RCC 7860 (cell line): Measurements from ENCODE around the gene HIVEP1.
A peak's percentile ranks its signal among the peaks of the same experiment; 100 is the strongest.

Experiments used
- DNase-seq: peaks from one replicate; pipeline ENCODE4 v3.0.0-alpha.2; 2015; ENCODE audit warnings: low spot score
- FAIRE-seq: peaks from 2 replicates; lab custom pipeline; 2012; peaks lifted over from hg19 to GRCh38; lab: Jason Lieb, UNC

HIVEP1 gene

GRCh38 chr6:12150812-12151432 lies 138.8 kb downstream of the HIVEP1 start:
- DNase-seq = no peak
- FAIRE-seq = no peak

DNA sequence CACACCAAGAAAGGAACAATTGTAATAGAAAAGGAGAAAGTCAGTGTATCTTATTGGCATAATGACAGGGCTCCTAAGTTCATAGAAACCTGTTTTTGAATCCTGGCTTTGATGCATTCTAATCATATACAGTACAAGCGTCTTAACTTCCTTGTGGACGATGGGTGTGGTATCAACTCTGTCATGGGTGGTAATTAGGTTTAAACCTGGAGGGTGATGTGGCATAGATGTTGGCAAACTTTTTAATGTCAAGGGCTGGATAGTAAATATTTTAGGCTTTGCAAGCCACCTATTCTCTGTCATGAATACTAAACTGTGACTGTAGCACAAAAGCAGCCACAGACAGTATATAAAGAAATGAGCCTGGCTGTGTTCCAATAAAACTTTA lies 139.3 kb downstream of the HIVEP1 start:
- FAIRE-seq (no peak), DNase-seq (no peak)

DNA sequence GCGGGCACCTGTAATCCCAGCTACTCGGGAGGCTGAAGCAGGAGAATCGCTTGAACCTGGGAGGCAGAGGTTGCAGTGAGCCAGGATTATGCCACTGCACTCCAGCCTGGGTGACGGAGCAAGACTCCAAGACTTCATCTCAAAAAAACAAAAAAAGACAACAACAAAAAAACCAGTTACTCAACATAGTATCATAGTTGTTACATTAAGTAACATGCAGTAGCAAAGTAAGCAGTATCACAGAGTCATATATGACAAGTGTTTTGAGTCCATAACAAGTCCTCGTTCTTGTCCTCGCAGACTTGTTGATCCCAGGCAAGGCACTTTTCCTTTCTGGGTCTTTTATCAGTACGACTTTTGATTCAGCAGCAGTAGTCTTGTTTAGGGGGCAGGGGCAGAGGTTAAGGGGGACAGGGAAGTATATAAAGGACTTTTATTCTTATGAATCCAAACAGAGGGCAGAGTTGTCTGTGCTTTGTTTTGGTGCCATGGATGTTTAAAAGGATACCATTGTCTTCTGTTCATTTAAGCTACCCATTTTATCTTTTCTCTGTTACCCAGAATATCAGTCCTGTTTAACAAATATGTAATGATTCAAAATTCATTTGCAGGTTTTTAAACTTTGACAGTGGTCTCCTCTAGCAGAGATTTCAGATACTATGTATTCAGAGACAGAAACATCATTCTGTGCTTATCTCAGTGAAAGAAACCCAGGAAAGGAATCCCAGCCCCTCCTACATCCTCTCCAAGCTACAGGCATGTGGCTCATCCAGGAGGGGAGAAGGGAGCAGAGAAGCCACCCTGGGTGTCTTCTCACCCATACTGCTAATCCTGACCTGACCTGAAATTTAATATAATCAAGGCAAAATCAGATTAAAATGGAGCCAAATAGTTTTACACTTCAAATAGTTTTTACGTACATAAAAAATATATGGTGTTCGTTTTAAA lies 140.2 kb downstream of the HIVEP1 start:
- FAIRE-seq (no peak), DNase-seq (no peak)

- FAIRE-seq (peak; percentile 77), DNase-seq (peak; percentile 40)
Measured at GRCh38 chr6:12155769-12156168, 143.7 kb downstream of the HIVEP1 start.

GRCh38 chr6:12158686-12159415 lies 146.7 kb downstream of the HIVEP1 start:
- FAIRE-seq (no peak), DNase-seq (no peak)

- DNase-seq (peak; percentile 26), FAIRE-seq (no peak)
Measured at GRCh38 chr6:12160326-12160725, 148.2 kb downstream of the HIVEP1 start.

GRCh38 chr6:12162213-12162612 lies 150.1 kb downstream of the HIVEP1 start:
- FAIRE-seq = no peak
- no peak for DNase-seq

DNA sequence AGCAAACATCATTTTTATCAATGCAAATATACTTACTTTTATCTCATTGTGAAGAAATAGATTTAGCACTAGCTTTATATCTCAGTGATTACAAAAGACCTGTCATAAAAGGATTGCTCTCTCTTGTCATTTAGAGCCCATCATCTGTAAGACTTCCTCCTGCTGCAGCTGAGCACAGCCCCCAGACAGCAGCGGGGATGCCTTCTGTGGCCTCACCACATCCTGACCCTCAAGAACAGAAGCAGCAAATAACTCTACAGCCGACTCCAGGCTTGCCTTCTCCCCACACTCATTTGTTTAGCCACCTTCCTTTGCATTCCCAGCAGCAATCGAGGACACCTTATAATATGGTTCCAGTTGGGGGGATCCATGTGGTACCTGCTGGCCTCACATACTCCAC lies 151.0 kb downstream of the HIVEP1 start:
- FAIRE-seq (no peak), DNase-seq (no peak)

DNA sequence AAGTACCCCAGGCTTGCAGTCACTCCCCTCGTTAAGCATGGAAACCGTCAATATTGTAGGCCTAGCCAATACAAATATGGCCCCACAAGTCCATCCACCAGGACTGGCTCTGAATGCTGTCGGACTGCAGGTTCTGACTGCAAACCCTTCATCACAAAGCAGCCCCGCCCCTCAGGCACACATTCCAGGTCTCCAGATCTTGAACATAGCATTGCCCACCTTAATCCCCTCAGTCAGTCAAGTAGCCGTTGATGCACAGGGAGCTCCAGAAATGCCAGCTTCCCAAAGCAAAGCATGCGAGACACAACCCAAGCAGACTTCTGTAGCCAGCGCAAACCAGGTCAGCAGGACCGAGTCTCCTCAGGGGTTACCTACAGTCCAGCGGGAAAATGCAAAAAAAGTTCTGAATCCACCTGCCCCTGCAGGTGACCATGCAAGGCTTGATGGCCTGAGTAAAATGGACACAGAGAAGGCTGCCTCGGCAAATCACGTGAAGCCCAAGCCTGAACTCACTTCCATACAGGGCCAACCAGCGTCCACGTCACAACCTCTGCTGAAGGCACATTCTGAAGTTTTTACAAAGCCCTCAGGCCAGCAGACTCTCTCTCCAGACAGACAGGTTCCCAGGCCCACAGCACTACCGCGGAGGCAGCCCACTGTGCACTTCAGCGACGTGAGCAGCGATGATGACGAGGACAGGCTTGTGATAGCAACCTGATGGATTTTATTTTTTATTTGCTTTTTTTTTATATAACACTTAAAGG lies 151.8 kb downstream of the HIVEP1 start:
- DNase-seq (no peak), FAIRE-seq (no peak)

- DNase-seq = no peak
- no peak for FAIRE-seq
Measured at GRCh38 chr6:12164508-12164770, 152.3 kb downstream of the HIVEP1 start.

- no peak for FAIRE-seq
- no peak for DNase-seq
Measured at GRCh38 chr6:12165297-12165696, 153.2 kb downstream of the HIVEP1 start.

- no peak for FAIRE-seq
Measured at GRCh38 chr6:12165722-12166280, 153.7 kb downstream of the HIVEP1 start.

GRCh38 chr6:12169377-12169776 lies 157.3 kb downstream of the HIVEP1 start:
- DNase-seq (no peak), FAIRE-seq (no peak)

More at GRCh38 chr6:12165722-12166280, 153.7 kb downstream of the HIVEP1 start:
- no peak for DNase-seq

- FAIRE-seq = no peak
Measured at GRCh38 chr6:12170351-12171092, 158.4 kb downstream of the HIVEP1 start.

DNA sequence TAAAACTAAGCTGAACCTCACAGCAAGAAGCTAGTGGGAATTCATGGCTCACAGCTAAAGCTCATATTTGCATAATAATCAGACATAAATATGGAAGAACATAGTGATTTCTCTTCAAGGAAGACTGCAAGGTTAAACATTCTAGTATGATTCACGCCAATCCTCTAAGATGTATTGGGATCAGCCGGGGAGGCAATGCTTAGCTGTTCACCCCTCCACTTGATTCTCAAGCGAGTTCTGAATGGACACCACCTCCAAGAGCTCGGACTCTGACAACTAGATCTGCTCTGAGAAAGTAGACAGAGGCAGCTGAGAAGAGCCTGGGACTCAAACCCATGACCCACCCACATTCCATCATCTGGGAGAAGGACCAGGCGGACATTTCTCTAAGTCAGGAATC lies 159.6 kb downstream of the HIVEP1 start:
- DNase-seq = no peak
- no peak for FAIRE-seq

More at GRCh38 chr6:12170351-12171092, 158.4 kb downstream of the HIVEP1 start:
- no peak for DNase-seq

DNA sequence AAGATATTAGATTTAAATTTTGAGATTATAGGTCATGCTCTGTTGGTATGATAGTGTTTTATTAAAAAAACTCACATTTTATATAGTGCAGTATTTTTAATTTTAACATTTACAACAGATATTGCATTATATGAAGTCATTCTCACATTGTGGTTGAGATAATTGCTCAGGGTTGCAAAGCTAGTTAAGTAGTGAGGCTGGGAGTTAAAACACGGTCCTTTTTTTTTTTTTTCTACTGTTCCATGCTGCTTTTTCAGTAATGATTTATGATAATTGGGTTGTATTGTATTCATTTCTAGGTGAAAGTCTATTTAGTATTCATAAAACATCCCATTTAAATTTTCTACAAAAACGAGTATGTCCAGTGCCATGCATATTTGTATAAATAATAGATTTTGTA lies 160.5 kb downstream of the HIVEP1 start:
- no peak for FAIRE-seq
- DNase-seq = no peak

GRCh38 chr6:12173181-12173580 lies 161.1 kb downstream of the HIVEP1 start:
- no peak for DNase-seq
- FAIRE-seq = no peak

DNA sequence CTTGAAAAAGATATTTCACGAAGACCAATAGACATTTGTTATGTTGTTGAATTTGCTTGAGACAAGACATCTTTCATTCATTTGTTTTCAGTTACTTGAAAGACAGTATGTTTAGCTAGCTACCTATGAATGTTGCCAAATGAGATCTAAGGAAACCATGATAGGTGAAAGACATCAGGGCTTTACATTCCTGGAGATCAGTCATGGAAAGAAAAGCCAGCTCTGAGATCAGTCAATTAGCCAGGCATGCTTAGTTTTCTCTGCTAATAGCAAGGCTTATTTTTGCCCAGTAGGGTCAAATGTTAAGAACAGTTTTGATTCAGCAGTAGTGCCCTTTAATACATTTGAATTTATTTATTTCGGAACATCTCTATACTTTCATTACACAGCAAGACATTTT lies 161.5 kb downstream of the HIVEP1 start:
- FAIRE-seq (peak; percentile 74), DNase-seq (peak; percentile 37)

DNA sequence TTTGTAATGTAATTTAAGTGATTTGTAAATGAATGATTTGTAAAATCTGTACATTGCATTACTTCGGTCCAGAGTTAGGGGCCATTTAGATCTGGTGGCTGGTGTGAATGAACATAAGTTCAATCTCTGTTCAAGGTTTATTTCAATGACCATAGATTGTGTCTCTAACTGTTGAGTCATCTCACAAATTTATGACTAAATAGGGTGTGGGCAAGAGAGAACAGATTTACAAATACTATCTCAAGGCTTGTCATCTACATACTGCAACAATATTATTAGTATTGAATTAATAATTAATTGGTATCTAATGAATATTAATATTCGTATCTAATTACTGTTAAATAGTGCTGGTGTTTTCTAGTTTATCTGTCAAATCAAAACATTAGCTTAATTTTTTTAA lies 162.8 kb downstream of the HIVEP1 start:
- peak; percentile 55 for FAIRE-seq
- peak; percentile 8 for DNase-seq

- FAIRE-seq = no peak
- no peak for DNase-seq
Measured at GRCh38 chr6:12175626-12176025, 163.5 kb downstream of the HIVEP1 start.
